K562 (cell line): ENCODE data around the gene IGSF21. TPM values are rescaled to one million over a fixed set of nuclear protein-coding genes. Genes with fewer than 3 reads are reported as not detected.

Experiments
- ATAC-seq: fragments of 200-7000 bp; cut with Tn5 transposase; 3 replicates; pipeline ENCODE4 v1.9.1; 2020; ENCODE audit warnings: moderate library complexity
- BruUV-seq: library from RNA; stranded (reverse); fragments of 400-500 nt; replicated peaks from 2 replicates; lab custom pipeline; 2021; lab: Mats Ljungman, UMichigan
- CTCF ChIA-PET: fragments of 300-600 bp; formaldehyde crosslinking; extraction: SDS; loops from one replicate; lab custom pipeline; 2021; ENCODE audit warnings: low intra/inter-chr PET ratio; lab: Yijun Ruan, JAX
- POLR2A ChIA-PET: fragments of 300-600, 350-650 bp; sonication (Branson Sonifier 250); formaldehyde crosslinking; extraction: SDS; loops from one replicate; lab custom pipeline; 2021; ENCODE audit warnings: antibody characterized with exemption, inconsistent platforms; lab: Yijun Ruan, JAX
- DNase-seq, 4 experiments: peaks; one replicate each; pipeline versions ENCODE4 v3.0.0 to v3.0.0-alpha.2; 2011 to 2018; ENCODE audit warnings: low spot score in 3 of 4, mixed read lengths in 3 of 4; ENCODE audit errors: extremely low read depth in 1 of 4
- FAIRE-seq: peaks from 2 replicates; lab custom pipeline; 2011; peaks lifted over from hg19 to GRCh38; lab: Jason Lieb, UNC
- H2AFZ ChIP-seq: 2 replicates; pipeline ENCODE4 v1.6.0; 2011; ENCODE audit warnings: low read depth, low read length, control low read depth, inconsistent platforms
- H3K27ac ChIP-seq: fragments of 200-600 bp; 3 replicates; pipeline ENCODE4 v1.8.0; 2011; ENCODE audit warnings: low read depth, mild to moderate bottlenecking, control low read depth, inconsistent platforms, low read length, moderate library complexity, mixed read lengths; ENCODE audit errors: extremely low read depth
- H3K27me3 ChIP-seq, 2 experiments: fragments of 300-600 bp in 1 of 2; 2 replicates in 1 of 2; 3 replicates in 1 of 2; pipeline versions ENCODE4 v1.6.0 to v1.8.0; 2011; ENCODE audit warnings: inconsistent platforms in 2 of 2, low read length in 2 of 2, mild to moderate bottlenecking in 1 of 2, mixed read lengths in 1 of 2, moderate library complexity in 1 of 2; ENCODE audit not compliant: control insufficient read depth in 2 of 2, insufficient read depth in 2 of 2
- H3K36me3 ChIP-seq: fragments of 300-600 bp; 3 replicates; pipeline ENCODE4 v1.8.0; 2011; ENCODE audit warnings: mild to moderate bottlenecking, low read length, inconsistent platforms; ENCODE audit not compliant: control insufficient read depth, insufficient read depth
- H3K4me1 ChIP-seq, 2 experiments: fragments of 200-600 bp in 1 of 2; replicated peaks in 1 of 2; 2 replicates in 1 of 2; 3 replicates in 1 of 2; pipeline versions ENCODE4 v1.5.1 to v1.8.0; 2011; ENCODE audit warnings: inconsistent platforms in 2 of 2, low read length in 2 of 2, mild to moderate bottlenecking in 1 of 2, mixed read lengths in 1 of 2, moderate library complexity in 1 of 2; ENCODE audit not compliant: control insufficient read depth in 2 of 2, insufficient read depth in 2 of 2
- H3K4me2 ChIP-seq: 2 replicates; pipeline ENCODE4 v1.6.1; 2011; ENCODE audit warnings: low read length, control low read depth, inconsistent platforms, mixed read lengths; ENCODE audit not compliant: insufficient read depth
- H3K4me3 ChIP-seq: fragments of 200-600 bp; sonication (generic), shearing (Covaris generic); 2 replicates; pipeline ENCODE4 v1.5.1; 2016; ENCODE audit warnings: control low read depth, inconsistent platforms
- H3K79me2 ChIP-seq: fragments of 200-600 bp; 3 replicates; pipeline ENCODE4 v1.8.0; 2011; ENCODE audit warnings: low read length, inconsistent platforms; ENCODE audit not compliant: control insufficient read depth, insufficient read depth
- H3K9ac ChIP-seq, 2 experiments: 2 replicates each; pipeline versions ENCODE4 v1.6.0 to v1.6.1; 2011; ENCODE audit warnings: low read depth in 2 of 2, low read length in 2 of 2, control low read depth in 1 of 2, inconsistent platforms in 1 of 2, mild to moderate bottlenecking in 1 of 2, mixed read lengths in 1 of 2; ENCODE audit not compliant: insufficient read depth in 1 of 2
- H3K9me1 ChIP-seq: one replicate; pipeline ENCODE4 v1.6.0; 2011; ENCODE audit warnings: inconsistent platforms, mild to moderate bottlenecking, low read length, moderate library complexity; ENCODE audit not compliant: control insufficient read depth, insufficient read depth
- H3K9me3 ChIP-seq: replicated peaks from 2 replicates; pipeline ENCODE4 v1.5.1; 2011; ENCODE audit warnings: low read depth, low read length, inconsistent platforms; ENCODE audit not compliant: control insufficient read depth, insufficient read depth
- H4K20me1 ChIP-seq: replicated peaks from 2 replicates; pipeline ENCODE4 v1.6.1; 2011; ENCODE audit warnings: low read length, inconsistent platforms, mixed read lengths; ENCODE audit not compliant: control insufficient read depth, insufficient read depth
- BACH1 ChIP-seq: fragments of 200-800 bp; sonication (Bioruptor generic); IDR thresholded peaks from 2 replicates; pipeline ENCODE4 v1.6.1; 2016; ENCODE audit warnings: missing genetic modification characterization, missing compliant biosample characterization
- CTCFL ChIP-seq: IDR thresholded peaks from 2 replicates; pipeline ENCODE4 v1.6.1; 2011; ENCODE audit warnings: borderline replicate concordance, low read depth, mild to moderate bottlenecking, moderate library complexity, low read length; ENCODE audit not compliant: insufficient read depth, poor library complexity, severe bottlenecking
- E2F5 ChIP-seq: sonication (generic); formaldehyde crosslinking; IDR thresholded peaks from 2 replicates; pipeline ENCODE4 v1.8.0; 2022; ENCODE audit warnings: mild to moderate bottlenecking, missing genetic modification reagents
- FOXK2 ChIP-seq, 2 experiments: fragments of 450-650 bp; IDR thresholded peaks in 1 of 2; conservative IDR thresholded peaks in 1 of 2; 2 replicates each; pipeline ENCODE4 v1.6.1; 2016; ENCODE audit warnings: low read depth in 2 of 2, mild to moderate bottlenecking in 1 of 2
- HNRNPUL1 ChIP-seq: fragments of 200-400 bp; formaldehyde crosslinking; IDR thresholded peaks from 2 replicates; pipeline ENCODE4 v1.6.1; 2017; ENCODE audit warnings: low read length
- KDM4B ChIP-seq, 2 experiments: fragments of 450-650 bp in 1 of 2; sonication (generic) in 1 of 2; IDR thresholded peaks; 2 replicates each; pipeline ENCODE4 v1.6.1; 2016 to 2017; ENCODE audit warnings: borderline replicate concordance in 2 of 2, antibody characterized with exemption in 1 of 2, low read depth in 1 of 2, mild to moderate bottlenecking in 1 of 2
- KDM5B ChIP-seq: fragments of 200-600 bp; sonication (generic); IDR thresholded peaks from 2 replicates; pipeline ENCODE4 v1.6.1; 2012; ENCODE audit warnings: low read depth, mild to moderate bottlenecking, moderate library complexity, low read length, control low read depth, inconsistent platforms; ENCODE audit not compliant: insufficient replicate concordance
- PTBP1 ChIP-seq: fragments of 200-400 bp; formaldehyde crosslinking; IDR thresholded peaks from 2 replicates; pipeline ENCODE4 v1.6.1; 2017; ENCODE audit warnings: low read depth, low read length
- TOE1 ChIP-seq, 2 experiments: fragments of 450-650 bp in 1 of 2; sonication (generic) in 1 of 2; formaldehyde crosslinking in 1 of 2; IDR thresholded peaks; 2 replicates each; pipeline versions ENCODE4 v1.7.1 to v1.8.0; 2016 to 2022; ENCODE audit warnings: borderline replicate concordance in 2 of 2, mild to moderate bottlenecking in 2 of 2, antibody characterized with exemption in 1 of 2, inconsistent platforms in 1 of 2, low read depth in 1 of 2, missing genetic modification reagents in 1 of 2, moderate library complexity in 1 of 2
- ZNF644 ChIP-seq: fragments of 200-800 bp; sonication (Bioruptor generic); IDR thresholded peaks from 2 replicates; pipeline ENCODE4 v1.6.1; 2016; ENCODE audit warnings: low read depth, missing genetic modification characterization, missing compliant biosample characterization
- ZNF695 ChIP-seq: fragments of 450-650 bp; formaldehyde crosslinking; IDR thresholded peaks from 2 replicates; pipeline ENCODE4 v1.4.0; 2020; ENCODE audit warnings: mild to moderate bottlenecking, moderate library complexity
- ZNF778 ChIP-seq: fragments of 450-650 bp; formaldehyde crosslinking; IDR thresholded peaks from 2 replicates; pipeline ENCODE4 v1.4.0; 2020; ENCODE audit warnings: mild to moderate bottlenecking, moderate library complexity
- WGBS: fragments of 100-300 bp; shearing (Covaris generic); methylation state at CpG from one replicate; pipeline ENCODE4 v1.1.6; 2016; ENCODE audit warnings: low coverage, mixed read lengths; ENCODE audit not compliant: insufficient coverage; ENCODE audit errors: missing lambda C conversion rate; 5-methylcytosine and 5-hydroxymethylcytosine counted together
- in situ Hi-C: fragments of 300-500 bp; cut with MboI; formaldehyde crosslinking; loops from 4 replicates; pipeline ENCODE4 v1.15.0; 2018; ENCODE audit warnings: inconsistent platforms, mixed read lengths
- intact Hi-C: fragments of 100-400 bp; cut with micrococcal nuclease; formaldehyde crosslinking; loops from 2 replicates; pipeline ENCODE4 v1.14.2; 2022
- polyA plus RNA-seq, 8 experiments: library from polyadenylated mRNA; depleted of rRNA in 4 of 8; stranded (reverse) in 5 of 8; unstranded in 3 of 8; fragments of >200 nt; fragmentation: Nextera tagmentation in 2 of 8; fragmentation: Illumina TruSeq in 1 of 8; extraction: Ambion mirVana in 2 of 8; extraction: Trizol in 1 of 8; gene quantifications; 2 replicates each; pipeline versions ENCODE4 v1.2.1 to v1.2.3, GENCODE V29; 2011 to 2014; ENCODE audit warnings: inconsistent platforms in 1 of 8, missing spikeins in 1 of 8
- total RNA-seq, 7 experiments: library from RNA; depleted of rRNA in 6 of 7; stranded (reverse); fragments of >200 nt in 6 of 7; fragmentation: Illumina TruSeq in 2 of 7; extraction: Trizol in 2 of 7; gene quantifications; 2 replicates each; pipeline versions ENCODE4 v1.2.1 to v1.2.3, GENCODE V29; 2011 to 2021; ENCODE audit warnings: low replicate concordance in 1 of 7

IGSF21 gene
- total and polyA plus RNA-seq, 9 of the 15 experiments (the other 6 are each of a cell fraction or from before 2014, with no cell fraction given) = not detected

GRCh38 chr1:18148461-18148860, 40.9 kb downstream of the IGSF21 start:
- no TSS peak for BruUV-seq
- Histone ChIP-seq H3K27me3 (peaks cover 9 to 56% of the 10 kb centered on the region in 2 experiments; a peak in 3 of 5 replicates), H3K4me3 (no peak overlapping the region), H3K9ac (no peak overlapping the region), H3K4me2 (no peak overlapping the region), H3K27ac (no peak overlapping the region), H3K79me2 (no peaks in the 10 kb centered on the region), H2AFZ (no peak overlapping the region), H4K20me1 (peaks cover 12% of the 10 kb centered on the region; the same call in 1 of the 2 replicates), H3K4me1 (no peaks in the 10 kb centered on the region), H3K9me3 (no peaks in the 10 kb centered on the region), H3K9me1 (no peaks in the 10 kb centered on the region), H3K36me3 (no peaks in the 10 kb centered on the region)
- in situ Hi-C loops (no loop called here), intact Hi-C loops (no loop called here)
- FAIRE-seq (no peak), ATAC-seq (no peak), DNase-seq (no peak)
- WGBS = 0% methylated on average over 5 of the region's 5 CpGs
- ChIA-PET CTCF (no interaction called here), POLR2A (interaction anchor here (0.6 kb wide), 1 partner anchor 606 kb away, joined by 3 read pairs; no protein-coding TSS in a partner anchor)
- TF ChIP-seq ZNF778 (CRISPR knock-in tag) (no peak), KDM4B (IDR thresholded peaks at IDR 0.05; ENCODE audit: borderline replicate concordance in 2 of 2, low read depth in 1 of 2) (no peak), PTBP1 (no peak), FOXK2 (conservative IDR thresholded peaks at IDR 0.05 in 1 of 2, IDR thresholded peaks at IDR 0.05 in 1 of 2; ENCODE audit: low read depth in 2 of 2) (no peak), TOE1 (IDR thresholded peaks at IDR 0.05; ENCODE audit: borderline replicate concordance) (no peak), TOE1 (CRISPR knock-in tag; IDR thresholded peaks at IDR 0.05; ENCODE audit: borderline replicate concordance, low read depth) (no peak), KDM5B (no peak), HNRNPUL1 (no peak), BACH1 (tag) (no peak), E2F5 (CRISPR knock-in tag) (no peak), ZNF695 (no peak), ZNF644 (no peak), CTCFL (no peak)
